GM19467 (cell line): Measurements from ENCODE around the gene MRPL10.

Experiments used
- ATAC-seq: cut with Tn5 transposase; IDR thresholded peaks from one replicate; pipeline ENCODE4 v1.9.1; 2021; ENCODE audit warnings: mild to moderate bottlenecking, moderate library complexity; ENCODE audit not compliant: unreplicated experiment

Gene MRPL10

GRCh38 chr17:47840742-47841487, 9.6 kb upstream of the MRPL10 start, which contains the start of gene SCRN2:
TSS of gene SCRN2 (minus strand) at chr17:47841273. CDS start at chr17:47840843, 430 bp downstream.
- peak; percentile 65 for ATAC-seq

- no peak for ATAC-seq
Measured at GRCh38 chr17:47840001-47840741, 8.8 kb upstream of the MRPL10 start.

- ATAC-seq, result no peak
Measured at GRCh38 chr17:47839071-47839470, 7.7 kb upstream of the MRPL10 start.

GRCh38 chr17:47838636-47839035, 7.3 kb upstream of the MRPL10 start:
- ATAC-seq, result no peak

GRCh38 chr17:47837401-47838039, 6.2 kb upstream of the MRPL10 start:
- ATAC-seq, result no peak

- no peak for ATAC-seq
Measured at GRCh38 chr17:47836601-47837000, 5.3 kb upstream of the MRPL10 start.

- ATAC-seq, result no peak
Measured at GRCh38 chr17:47834756-47835155, 3.4 kb upstream of the MRPL10 start.

- ATAC-seq, result no peak
Measured at GRCh38 chr17:47831934-47832327, 590 bp upstream of the MRPL10 start.

GRCh38 chr17:47830396-47831002, 842 bp downstream of the MRPL10 start:
- ATAC-seq, result no peak

GRCh38 chr17:47829870-47830269, 1.5 kb downstream of the MRPL10 start:
- no peak for ATAC-seq

- ATAC-seq, result no peak
Measured at GRCh38 chr17:47823519-47823918, 7.8 kb downstream of the MRPL10 start.

- no peak for ATAC-seq
Measured at GRCh38 chr17:47822785-47823184, 8.6 kb downstream of the MRPL10 start.

GRCh38 chr17:47821424-47822391, 9.6 kb downstream of the MRPL10 start, which contains the start of gene OSBPL7:
TSS of gene OSBPL7 (minus strand) at chr17:47821794. CDS start at chr17:47820278, 1,516 bp downstream.
- no peak for ATAC-seq

- ATAC-seq, result no peak
Measured at GRCh38 chr17:47821031-47821423, 10.3 kb downstream of the MRPL10 start.

GRCh38 chr17:47820033-47820789, 11.1 kb downstream of the MRPL10 start:
- no peak for ATAC-seq

- ATAC-seq, result no peak
Measured at GRCh38 chr17:47819475-47819874, 11.9 kb downstream of the MRPL10 start.

GRCh38 chr17:47818002-47818695, 13.2 kb downstream of the MRPL10 start:
- ATAC-seq, result no peak

GRCh38 chr17:47816947-47817346, 14.4 kb downstream of the MRPL10 start:
- ATAC-seq, result no peak
